Endodermal cell (in vitro differentiated cells): Measurements from ENCODE around the gene GSS. TPM values are rescaled to one million over a fixed set of nuclear protein-coding genes. Genes with fewer than 3 reads are reported as not detected.

Experiments
- DNase-seq: peaks from one replicate; pipeline ENCODE4 v3.0.0-alpha.2; 2017
- H3K27ac ChIP-seq: 2 replicates; pipeline ENCODE4 v1.5.1; 2013; ENCODE audit warnings: mild to moderate bottlenecking, low read depth, low read length, moderate library complexity
- H3K27me3 ChIP-seq: 2 replicates; pipeline ENCODE4 v1.6.1; 2013; ENCODE audit warnings: mild to moderate bottlenecking, low read length, moderate library complexity; ENCODE audit not compliant: insufficient read depth, control insufficient read depth, poor library complexity, severe bottlenecking
- H3K36me3 ChIP-seq: 2 replicates; pipeline ENCODE4 v1.7.0; 2013; ENCODE audit warnings: mild to moderate bottlenecking, low read length, moderate library complexity; ENCODE audit not compliant: control insufficient read depth, insufficient read depth
- H3K4me1 ChIP-seq: one replicate; pipeline ENCODE4 v1.7.0; 2013; ENCODE audit warnings: low read length; ENCODE audit not compliant: control insufficient read depth, insufficient read depth
- H3K4me3 ChIP-seq: 2 replicates; pipeline ENCODE4 v1.5.1; 2013; ENCODE audit warnings: mild to moderate bottlenecking, low read length, moderate library complexity
- H3K9ac ChIP-seq: 2 replicates; pipeline ENCODE4 v1.6.1; 2013; ENCODE audit warnings: mild to moderate bottlenecking, low read length, moderate library complexity; ENCODE audit not compliant: poor library complexity, severe bottlenecking; ENCODE audit errors: extremely low read depth
- H3K9me3 ChIP-seq: 2 replicates; pipeline ENCODE4 v1.6.1; 2013; ENCODE audit warnings: mild to moderate bottlenecking, low read length, moderate library complexity; ENCODE audit not compliant: control insufficient read depth
- H3K27ac Mint-ChIP-seq: 2 replicates; pipeline ENCODE4 v1.8.0; 2020; ENCODE audit warnings: mixed read lengths
- H3K27me3 Mint-ChIP-seq: 2 replicates; pipeline ENCODE4 v1.8.0; 2021; ENCODE audit warnings: mild to moderate bottlenecking, mixed read lengths; ENCODE audit not compliant: insufficient read depth
- H3K36me3 Mint-ChIP-seq: 2 replicates; pipeline ENCODE4 v1.8.0; 2020; ENCODE audit warnings: low read depth, mixed read lengths
- H3K4me1 Mint-ChIP-seq: 2 replicates; pipeline ENCODE4 v1.8.0; 2020; ENCODE audit warnings: mixed read lengths
- H3K4me3 Mint-ChIP-seq: 2 replicates; pipeline ENCODE4 v1.8.0; 2020; ENCODE audit warnings: mild to moderate bottlenecking, moderate library complexity, mixed read lengths
- H3K9me3 Mint-ChIP-seq: 2 replicates; pipeline ENCODE4 v1.8.0; 2020; ENCODE audit warnings: mild to moderate bottlenecking, mixed read lengths
- CTCF ChIP-seq: fragments of 200-600 bp; sonication (generic); conservative IDR thresholded peaks from 2 replicates; pipeline ENCODE4 v1.5.0; 2021; ENCODE audit warnings: antibody characterized with exemption, mild to moderate bottlenecking
- WGBS, 2 experiments: methylation state at CpG; one replicate each; pipeline versions ENCODE4 v1.1.5 to v1.1.7; 2013; ENCODE audit warnings: missing lambda C conversion rate in 2 of 2, mixed read lengths in 1 of 2; ENCODE audit not compliant: insufficient coverage in 1 of 2, insufficient read length in 1 of 2; 5-methylcytosine and 5-hydroxymethylcytosine counted together
- microRNA-seq: library from miRNA; unstranded; fragments of <30 nt; microRNA quantifications from one replicate; pipeline ENCODE4 v1.2.0, GENCODE V29; 2020; ENCODE audit warnings: borderline microRNAs expressed
- total RNA-seq, 2 donors: library from RNA; stranded (reverse); fragmentation: NEBNext Ultra II Directional in 1 of 2; extraction: Animal tissue kit (Norgen Biotek cat#: 25700) in 1 of 2; gene quantifications; 2 replicates in 1 of 2; 3 replicates in 1 of 2; pipeline ENCODE4 v1.2.1, GENCODE V29; 2021

GSS gene
- total RNA-seq, 2 donors from 2014 or later, result 60.8 to 71.3 TPM

GRCh38 chr20:34880215-34880850, 75.3 kb downstream of the GSS start:
- Mint-ChIP-seq H3K27ac (no peak overlapping the region), H3K27me3 (peaks cover 16% of the 10 kb centered on the region), H3K4me3 (no peak overlapping the region), H3K9me3 (no peaks in the 10 kb centered on the region), H3K36me3 (peaks cover 15% of the 10 kb centered on the region), H3K4me1 (peaks cover 9% of the 10 kb centered on the region)
- H3K9ac ChIP-seq, result no peak overlapping the region
- peaks cover 5% of the 10 kb centered on the region for H3K36me3 ChIP-seq
- no peaks in the 10 kb centered on the region for H3K9me3 ChIP-seq
- DNase-seq, result no peak
- no peak overlapping the region for H3K27ac ChIP-seq
- peaks cover 7% of the 10 kb centered on the region for H3K27me3 ChIP-seq
- no peak for TF ChIP-seq CTCF
- no peaks in the 10 kb centered on the region for H3K4me1 ChIP-seq
- WGBS, 2 experiments, result 82 to 100% methylated on average over 1 to 5 of the region's 6 CpGs
- no peak overlapping the region for H3K4me3 ChIP-seq

Small RNA genes within 50 kb of the gene (microRNA-seq; reads per million reads assigned to microRNA genes)
- gene MIR499A (not detected), gene MIR499B (not detected)

Other genes with a start within 250 kb of the GSS start
- gene NCOA6, start 130.2 kb downstream of the GSS start, total RNA-seq, result 10 to 100 TPM; 27.1 to 37.4 TPM
- 10 to 100 TPM; 31.8 to 43.3 TPM for gene GGT7, start 83.0 kb downstream of the GSS start, total RNA-seq
- 10 to 100 TPM; 17.0 to 34.2 TPM for gene ACSS2, start 79.2 kb downstream of the GSS start, total RNA-seq
- under 1 TPM; 0.37 to 0.49 TPM for gene MYH7B, start 62 bp upstream of the GSS start, total RNA-seq
- 100 to 1,000 TPM in 1 of 2 donors, 10 to 100 TPM in 1; 84.2 to 103 TPM for gene TRPC4AP, start 137.0 kb upstream of the GSS start, total RNA-seq
- gene EDEM2, start 191.5 kb upstream of the GSS start, total RNA-seq, result 10 to 100 TPM; 21.4 to 32.2 TPM
- 1 to 10 TPM; 2.4 to 6.8 TPM for gene PROCR, start 216.3 kb upstream of the GSS start, total RNA-seq